SJSA1 (cell line): ENCODE results near the gene DRAP1. TPM values are rescaled to one million over a fixed set of nuclear protein-coding genes. Genes with fewer than 3 reads are reported as not detected.

Source experiments
- DNase-seq, 2 experiments: peaks; one replicate each; pipeline ENCODE4 v3.0.0-alpha.2; 2015 to 2020; ENCODE audit warnings: low spot score in 2 of 2, low read depth in 1 of 2
- H3K27ac ChIP-seq: fragments of 250-450 bp; sonication (Bioruptor Pico); 2 replicates; pipeline ENCODE4 v1.5.1; 2020; ENCODE audit warnings: mild to moderate bottlenecking, moderate library complexity
- H3K27me3 ChIP-seq: fragments of 250-450 bp; sonication (Bioruptor Pico); replicated peaks from 2 replicates; pipeline ENCODE4 v1.5.1; 2020; ENCODE audit warnings: mild to moderate bottlenecking, moderate library complexity
- H3K36me3 ChIP-seq: fragments of 250-450 bp; sonication (Bioruptor Pico); 2 replicates; pipeline ENCODE4 v1.5.1; 2020; ENCODE audit warnings: mild to moderate bottlenecking
- H3K4me1 ChIP-seq: fragments of 250-450 bp; sonication (Bioruptor Pico); replicated peaks from 2 replicates; pipeline ENCODE4 v1.6.1; 2021; ENCODE audit warnings: mild to moderate bottlenecking
- H3K4me3 ChIP-seq: fragments of 250-450 bp; sonication (Bioruptor Pico); 2 replicates; pipeline ENCODE4 v1.5.1; 2020; ENCODE audit warnings: mild to moderate bottlenecking
- H3K9me3 ChIP-seq: fragments of 250-450 bp; sonication (Bioruptor Pico); replicated peaks from 2 replicates; pipeline ENCODE4 v1.5.1; 2020; ENCODE audit warnings: mild to moderate bottlenecking
- total RNA-seq: library from RNA; depleted of rRNA; stranded (reverse); fragments of >200 nt; shearing (Covaris generic); gene quantifications from 2 replicates; pipeline ENCODE4 v1.2.3, GENCODE V29; 2014; rRNA removed

Gene DRAP1, protein sequence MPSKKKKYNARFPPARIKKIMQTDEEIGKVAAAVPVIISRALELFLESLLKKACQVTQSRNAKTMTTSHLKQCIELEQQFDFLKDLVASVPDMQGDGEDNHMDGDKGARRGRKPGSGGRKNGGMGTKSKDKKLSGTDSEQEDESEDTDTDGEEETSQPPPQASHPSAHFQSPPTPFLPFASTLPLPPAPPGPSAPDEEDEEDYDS
- total RNA-seq: 463 and 527 TPM in 2 replicates

DNA sequence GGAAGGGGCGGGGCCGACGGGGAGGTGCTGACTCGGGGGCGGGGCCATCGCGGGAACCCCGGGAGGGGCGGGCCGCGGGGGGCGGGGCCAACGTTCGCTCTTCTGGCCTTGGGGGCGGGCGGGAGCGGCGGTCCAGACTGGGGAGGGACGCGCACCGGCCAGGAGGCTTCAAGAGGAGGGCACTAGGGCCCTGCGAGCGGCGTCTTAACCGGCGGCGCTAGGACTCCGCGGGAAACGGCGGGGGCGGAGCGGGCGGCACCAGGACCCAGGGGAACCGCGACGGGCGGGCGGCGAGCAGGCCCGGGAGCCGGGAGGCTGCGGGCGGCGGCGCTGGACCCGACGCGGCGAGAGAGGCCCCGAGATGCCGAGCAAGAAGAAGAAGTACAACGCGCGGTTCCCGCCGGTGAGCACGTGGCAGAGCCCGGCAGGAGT is at the start of gene DRAP1:
TSS of gene DRAP1 (plus strand) at position 286 of the 432 bp plus-strand sequence. CDS start at position 362, 76 bp downstream.
- peak within 1 kb of the TSS; percentile 93 for H3K27ac ChIP-seq
- H3K4me1 ChIP-seq: peaks cover 57% of the 10 kb centered on the region
- DNase-seq: peak; percentile 98 to 100
- H3K36me3 ChIP-seq: peaks cover 79% of the 10 kb centered on the region
- H3K4me3 ChIP-seq: peak within 1 kb of the TSS; percentile 94
- peaks cover 5% of the 10 kb centered on the region; the same call in 1 of the 2 replicates for H3K9me3 ChIP-seq
- H3K27me3 ChIP-seq: no peaks in the 10 kb centered on the region

DNA sequence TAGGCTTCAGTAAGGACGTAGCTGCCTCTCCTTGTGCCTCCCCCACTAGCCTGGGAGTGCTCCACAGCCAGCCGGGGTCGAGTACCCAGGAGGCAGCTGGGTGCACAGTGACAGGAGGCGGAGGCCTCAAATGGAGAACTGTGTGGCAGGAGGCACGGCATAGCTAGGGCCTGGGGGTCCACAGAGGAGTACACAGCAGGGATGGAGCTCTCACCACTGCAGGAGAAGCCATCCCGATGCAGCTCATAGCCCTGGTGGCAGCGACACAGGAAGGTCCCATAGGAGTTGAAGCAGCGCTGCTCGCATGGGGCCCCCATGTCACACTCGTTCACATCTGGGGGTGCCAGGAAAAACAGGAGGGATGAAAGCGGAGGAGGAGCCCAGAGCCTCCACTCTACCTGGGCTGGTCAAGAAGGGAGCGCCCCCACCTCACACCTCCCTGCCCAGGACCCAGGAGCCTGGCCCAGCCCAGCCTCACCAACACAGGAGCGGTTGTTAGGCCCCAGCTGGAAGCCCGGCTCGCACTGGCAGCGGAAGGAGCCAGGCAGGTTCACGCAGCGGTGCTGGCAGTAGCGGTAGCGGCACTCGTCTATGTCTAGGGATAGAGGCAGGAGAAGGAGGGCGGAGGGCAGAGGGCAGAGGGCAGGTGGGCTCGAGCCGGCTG is 49.5 kb upstream of the DRAP1 start:
- H3K36me3 ChIP-seq: peaks cover 77% of the 10 kb centered on the region
- H3K4me3 ChIP-seq: no peak overlapping the region
- 0 out of 2 replicates have a peak, but pooled peaks cover 3% of the 10 kb centered on the region for H3K9me3 ChIP-seq
- peaks cover 35% of the 10 kb centered on the region for H3K4me1 ChIP-seq
- DNase-seq: peak in 1 of 2 experiments; percentile 56
- no peak overlapping the region for H3K27ac ChIP-seq
- no peaks in the 10 kb centered on the region for H3K27me3 ChIP-seq

DNA sequence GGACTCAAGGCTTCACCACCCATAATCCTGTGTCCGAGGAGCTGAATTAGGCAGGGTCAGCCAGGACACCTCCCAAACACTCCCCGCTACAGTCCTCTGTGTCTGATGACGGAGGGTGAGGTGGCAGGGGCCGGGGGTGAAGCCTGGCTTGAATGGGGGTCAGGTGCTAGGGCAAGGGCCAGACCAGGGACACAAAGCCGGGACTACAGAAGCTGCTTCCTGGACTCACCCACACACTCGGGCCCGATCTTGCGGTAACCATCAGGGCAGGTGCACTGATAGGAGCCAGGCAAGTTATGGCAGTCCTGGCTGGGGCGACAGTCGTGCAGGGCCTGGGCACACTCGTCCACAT is 48.9 kb upstream of the DRAP1 start:
- Histone ChIP-seq H3K9me3 (0 out of 2 replicates have a peak, but pooled peaks cover 3% of the 10 kb centered on the region), H3K36me3 (peaks cover 72% of the 10 kb centered on the region), H3K4me3 (no peak overlapping the region), H3K27me3 (no peaks in the 10 kb centered on the region), H3K4me1 (peaks cover 35% of the 10 kb centered on the region), H3K27ac (no peak overlapping the region)
- peak in 1 of 2 experiments; percentile 63 for DNase-seq

DNA sequence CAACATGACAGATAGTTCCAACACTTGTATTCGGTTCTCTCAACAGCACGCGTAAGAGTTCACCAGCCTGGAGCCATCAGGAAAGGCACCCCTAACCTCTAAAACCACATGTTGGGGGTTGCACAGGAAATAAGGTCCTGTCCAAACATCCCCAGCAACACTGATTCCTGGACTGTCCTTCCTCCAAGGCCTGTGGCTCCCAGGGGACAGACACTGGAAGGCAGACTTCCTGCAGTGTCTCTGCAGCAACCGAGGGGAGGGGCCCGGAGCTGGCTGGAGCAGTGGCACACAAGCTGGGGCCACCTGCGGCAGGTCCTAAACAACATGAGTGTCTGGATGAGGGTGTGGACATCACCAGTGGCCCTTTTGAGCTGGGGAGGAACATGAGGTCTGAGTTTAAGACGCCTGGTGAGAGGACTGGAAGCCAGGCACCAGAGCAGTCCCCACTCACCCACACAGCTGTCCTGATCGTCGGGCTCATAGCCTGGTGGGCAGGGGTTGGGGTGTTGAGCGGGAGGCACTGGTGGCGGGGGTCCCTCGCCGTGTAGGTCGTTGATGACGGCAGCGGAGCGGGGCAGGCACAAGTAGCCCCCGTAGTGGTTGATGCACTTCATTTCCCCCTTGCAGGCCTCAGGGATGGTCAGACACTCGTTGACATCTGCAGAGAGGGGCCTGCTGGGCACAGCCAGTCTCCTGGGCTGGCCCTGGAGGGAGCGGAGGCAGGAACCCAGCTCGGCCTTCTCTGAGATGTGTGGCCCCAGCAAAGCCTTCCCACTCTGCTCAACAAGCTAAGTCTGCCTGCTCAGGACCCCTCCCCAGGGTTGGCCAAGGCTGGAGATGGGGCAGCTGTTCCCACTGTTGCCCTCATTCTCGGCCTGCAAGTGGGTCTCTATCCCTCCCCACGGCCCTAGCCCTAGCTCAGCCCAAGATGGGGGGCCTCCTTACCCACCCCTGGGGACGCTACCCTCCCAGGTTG is 48.2 kb upstream of the DRAP1 start:
- Histone ChIP-seq H3K4me3 (peak overlapping the region; percentile 68), H3K9me3 (0 out of 2 replicates have a peak, but pooled peaks cover 3% of the 10 kb centered on the region), H3K4me1 (peaks cover 35% of the 10 kb centered on the region), H3K36me3 (peaks cover 65% of the 10 kb centered on the region), H3K27me3 (no peaks in the 10 kb centered on the region), H3K27ac (peak overlapping the region; percentile 57; the same call in 1 of the 2 replicates)
- peak; percentile 26 to 59 for DNase-seq

DNA sequence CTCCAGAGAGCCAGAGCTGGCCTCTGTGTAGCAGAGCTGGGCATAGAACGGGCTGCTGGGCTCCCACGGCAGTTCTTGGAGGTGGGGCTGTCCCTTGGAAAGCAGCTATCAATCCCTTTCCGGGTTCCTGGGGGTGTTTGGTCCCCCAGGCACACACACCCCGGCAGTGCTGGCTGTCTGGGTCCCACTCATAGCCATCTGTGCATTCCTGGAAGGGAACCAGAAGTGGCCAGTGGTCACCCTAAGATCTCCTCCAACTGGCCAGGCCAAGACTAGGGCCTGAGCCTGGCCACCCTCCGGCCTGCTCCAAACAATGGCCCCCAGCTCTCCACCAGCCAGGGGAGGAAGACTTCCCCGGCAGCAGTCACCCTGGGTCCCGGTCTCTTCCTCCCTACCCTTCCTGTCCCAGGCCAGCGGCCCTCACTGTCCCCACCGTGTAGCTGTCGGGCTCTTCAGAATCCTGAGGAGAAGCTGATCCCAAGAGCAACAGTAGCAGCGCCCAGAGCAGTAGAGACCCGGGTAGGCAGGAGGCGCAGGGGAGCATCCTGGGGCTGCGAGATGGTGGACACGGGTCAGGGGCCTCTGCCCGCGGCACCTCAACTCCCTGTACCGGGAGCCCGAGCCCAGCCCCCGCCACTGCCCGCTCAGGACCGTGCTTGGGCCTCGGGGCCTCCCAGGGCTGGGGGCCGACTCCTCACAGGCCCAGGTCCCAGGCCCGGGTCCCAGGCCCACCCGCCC is 47.2 kb upstream of the DRAP1 start:
- Histone ChIP-seq H3K27ac (peak overlapping the region; percentile 57), H3K4me1 (peaks cover 35% of the 10 kb centered on the region), H3K9me3 (0 out of 2 replicates have a peak, but pooled peaks cover 3% of the 10 kb centered on the region), H3K27me3 (no peaks in the 10 kb centered on the region), H3K4me3 (peak overlapping the region; percentile 68), H3K36me3 (peaks cover 55% of the 10 kb centered on the region)
- DNase-seq: peak; percentile 82 to 84

DNA sequence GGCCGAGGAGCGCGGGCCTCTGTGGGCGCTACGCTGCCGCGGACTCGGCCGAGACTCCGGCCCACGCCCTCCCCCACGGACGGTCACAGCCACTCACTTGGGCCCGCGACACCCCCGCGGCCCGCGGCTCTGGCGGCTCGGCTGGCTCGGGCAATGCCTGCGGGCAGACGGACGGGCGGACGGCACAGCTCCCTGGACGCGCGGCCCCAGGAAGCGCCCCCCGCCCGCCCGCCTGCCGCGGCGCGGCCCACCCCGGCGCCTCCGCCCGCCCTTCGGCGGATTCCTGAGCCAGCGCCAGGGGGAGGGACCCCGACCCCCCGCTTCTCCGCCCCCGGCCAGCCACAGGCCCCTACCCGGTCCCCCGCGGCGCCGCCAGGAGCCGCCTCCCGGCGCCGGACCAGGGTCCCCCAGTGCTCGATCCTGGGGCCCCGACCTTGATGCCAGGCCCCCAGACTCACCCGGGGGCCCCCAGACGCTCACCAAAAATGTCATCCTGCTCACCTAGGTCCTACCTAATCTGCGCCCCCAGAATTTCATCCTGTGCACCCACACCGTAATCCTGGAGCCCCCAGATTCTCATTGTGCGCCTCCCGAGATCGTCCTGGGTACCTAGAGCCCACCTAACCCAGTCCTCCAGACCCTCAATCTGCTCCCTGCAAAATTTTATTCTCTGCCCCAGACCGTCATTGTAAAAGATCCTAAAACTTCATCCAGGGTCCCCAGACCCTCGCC is 46.5 kb upstream of the DRAP1 start, which contains the start of gene EFEMP2:
TSS of gene EFEMP2 (minus strand) at position 215 of the 732 bp plus-strand sequence. CDS start 446 bp downstream, outside the sequence.
- DNase-seq: peak in 1 of 2 experiments; percentile 84
- 0 out of 2 replicates have a peak, but pooled peaks cover 3% of the 10 kb centered on the region for H3K9me3 ChIP-seq
- H3K36me3 ChIP-seq: peaks cover 47% of the 10 kb centered on the region

DNA sequence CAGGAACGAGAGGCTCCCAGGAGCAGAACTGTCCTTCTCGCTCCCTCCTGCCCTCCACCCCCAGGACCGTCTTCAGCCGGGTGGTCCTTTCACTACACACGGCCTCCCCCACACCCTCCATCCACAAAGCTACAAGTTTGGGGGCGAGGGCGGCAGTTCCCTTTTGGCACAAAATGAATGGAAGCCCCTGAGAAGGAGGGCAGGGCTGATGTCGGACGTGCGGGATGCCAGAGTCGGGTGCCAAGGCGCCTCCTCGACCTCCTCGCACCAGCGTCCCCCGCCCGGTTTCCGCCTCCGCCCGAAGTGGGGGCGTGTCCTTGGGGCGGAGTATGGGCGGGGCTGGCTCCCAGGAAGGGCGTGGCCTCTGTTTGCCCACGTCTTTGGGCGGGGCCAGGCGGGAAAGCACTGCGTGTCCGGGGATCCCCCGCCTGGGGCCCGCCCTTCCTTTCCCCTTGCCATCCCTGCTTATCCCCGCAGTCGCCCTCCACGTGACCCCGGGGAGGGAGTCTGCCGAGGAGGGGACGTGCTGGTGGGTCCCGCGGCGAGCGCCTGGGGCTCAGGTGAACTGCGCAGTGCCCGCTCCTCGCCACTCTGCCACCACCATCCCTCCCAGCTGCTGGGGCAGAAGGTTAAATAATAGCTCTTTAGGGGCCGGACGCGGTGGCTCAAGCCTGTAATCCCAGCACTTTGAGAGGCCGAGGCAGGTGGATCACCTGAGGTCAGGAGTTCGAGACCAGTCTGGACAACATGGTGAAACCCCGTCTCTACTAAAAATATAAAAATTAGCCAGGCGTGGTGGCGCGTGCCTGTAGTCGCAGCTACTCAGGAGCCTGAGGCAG is 45.7 kb upstream of the DRAP1 start:
- Histone ChIP-seq H3K27me3 (no peaks in the 10 kb centered on the region), H3K36me3 (peaks cover 39% of the 10 kb centered on the region), H3K9me3 (0 out of 2 replicates have a peak, but pooled peaks cover 3% of the 10 kb centered on the region), H3K4me1 (peaks cover 35% of the 10 kb centered on the region), H3K27ac (peak overlapping the region; percentile 57), H3K4me3 (peak overlapping the region; percentile 68)
- peak; percentile 99 to 100 for DNase-seq

More for the DNA sequence above, 46.5 kb upstream of the DRAP1 start, which contains the start of gene EFEMP2:
- Histone ChIP-seq H3K4me3 (peak within 1 kb of the TSS; percentile 68), H3K27ac (peak within 1 kb of the TSS; percentile 57), H3K4me1 (peaks cover 35% of the 10 kb centered on the region), H3K27me3 (no peaks in the 10 kb centered on the region)

DNA sequence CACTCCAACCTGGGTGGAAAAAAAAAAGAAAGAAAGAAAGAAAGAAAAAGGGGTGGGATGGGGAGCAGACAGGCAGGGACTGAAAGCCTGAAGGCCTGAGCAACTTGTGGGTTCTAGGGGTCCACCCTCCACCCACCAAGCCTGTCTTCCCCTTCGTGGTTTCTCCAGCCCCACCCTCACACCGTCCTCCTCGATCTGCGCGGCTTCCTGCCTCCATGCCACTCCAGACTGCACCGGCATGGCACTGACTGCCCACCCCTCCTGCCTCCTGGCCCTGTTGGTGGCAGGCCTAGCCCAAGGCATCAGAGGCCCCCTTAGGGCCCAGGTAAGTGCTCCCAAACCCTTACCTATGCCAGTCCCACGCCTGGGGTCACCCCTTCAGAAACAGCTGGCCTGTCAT is 39.6 kb upstream of the DRAP1 start, which contains the start of gene CTSW:
TSS of gene CTSW (plus strand) at position 221 of the 400 bp plus-strand sequence. CDS start at position 239, 18 bp downstream.
- Histone ChIP-seq H3K36me3 (peaks cover 30% of the 10 kb centered on the region), H3K4me1 (peaks cover 21% of the 10 kb centered on the region), H3K4me3 (no peak within 1 kb of the TSS), H3K9me3 (no peaks in the 10 kb centered on the region), H3K27me3 (no peaks in the 10 kb centered on the region), H3K27ac (no peak within 1 kb of the TSS)
- no peak for DNase-seq

DNA sequence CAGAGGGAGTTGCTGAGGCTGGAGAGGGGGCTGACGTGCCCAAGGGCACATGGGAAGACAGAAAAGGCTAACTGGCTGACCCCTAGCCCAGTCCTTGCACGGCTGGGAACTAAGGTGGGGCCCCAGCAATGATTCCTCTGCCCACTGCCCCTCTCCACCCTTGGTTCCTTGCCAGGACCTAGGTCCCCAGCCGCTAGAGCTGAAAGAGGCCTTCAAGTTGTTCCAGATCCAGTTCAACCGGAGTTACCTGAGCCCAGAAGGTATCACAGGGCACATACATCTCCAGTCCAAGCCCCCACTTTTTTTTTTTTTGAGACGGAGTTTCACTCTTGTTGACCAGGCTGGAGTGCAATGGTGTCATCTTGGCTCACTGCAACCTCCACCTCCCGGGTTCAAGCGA is 39.2 kb upstream of the DRAP1 start:
- Histone ChIP-seq H3K9me3 (no peaks in the 10 kb centered on the region), H3K4me1 (peaks cover 24% of the 10 kb centered on the region), H3K27ac (no peak overlapping the region), H3K4me3 (no peak overlapping the region), H3K36me3 (peaks cover 34% of the 10 kb centered on the region), H3K27me3 (no peaks in the 10 kb centered on the region)
- DNase-seq: no peak

DNA sequence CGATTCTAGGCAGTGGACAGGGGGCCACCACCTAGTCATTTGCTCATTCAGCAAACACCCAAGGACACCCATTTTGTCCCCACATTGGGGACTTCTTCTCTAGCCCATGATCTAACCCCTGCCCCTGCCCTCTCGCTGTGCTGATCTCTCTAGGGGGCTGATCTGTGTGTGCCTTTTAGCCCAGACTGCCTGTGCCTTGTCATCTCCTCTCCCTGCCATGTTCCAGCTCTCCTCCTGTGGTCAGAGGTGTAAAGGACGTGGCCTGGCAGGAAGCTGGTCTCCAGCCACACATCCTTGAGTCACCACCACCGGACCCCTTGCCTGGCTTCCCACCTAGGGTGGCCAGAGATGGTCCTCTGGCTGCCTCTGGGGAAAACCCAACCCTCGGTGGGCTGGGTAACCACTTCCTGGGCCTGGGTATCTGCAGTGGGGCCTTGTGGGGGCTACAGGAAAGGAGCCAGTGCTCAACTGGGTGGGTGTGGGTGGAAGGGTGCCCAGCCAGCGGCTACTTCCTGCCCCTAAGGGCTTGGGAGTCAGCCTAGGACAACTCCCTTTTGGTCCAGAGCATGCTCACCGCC is 38.3 kb upstream of the DRAP1 start:
- H3K4me1 ChIP-seq: peaks cover 24% of the 10 kb centered on the region
- no peak overlapping the region for H3K27ac ChIP-seq
- H3K9me3 ChIP-seq: no peaks in the 10 kb centered on the region
- H3K27me3 ChIP-seq: no peaks in the 10 kb centered on the region
- no peak overlapping the region for H3K4me3 ChIP-seq
- H3K36me3 ChIP-seq: peaks cover 43% of the 10 kb centered on the region
- peak in 1 of 2 experiments; percentile 72 for DNase-seq
